ENCODE results near the gene PON2. TPM values are rescaled to one million over a fixed set of nuclear protein-coding genes. Genes with fewer than 3 reads are reported as not detected.
"Not testable (repeated sequence)": the region's sequence is repeated elsewhere in the genome, so short reads cannot be mapped to it uniquely, and the experiment has no call there.

PON2 gene
- total RNA-seq, 1 donor from 2014 or later: 36.5 TPM

DNA sequence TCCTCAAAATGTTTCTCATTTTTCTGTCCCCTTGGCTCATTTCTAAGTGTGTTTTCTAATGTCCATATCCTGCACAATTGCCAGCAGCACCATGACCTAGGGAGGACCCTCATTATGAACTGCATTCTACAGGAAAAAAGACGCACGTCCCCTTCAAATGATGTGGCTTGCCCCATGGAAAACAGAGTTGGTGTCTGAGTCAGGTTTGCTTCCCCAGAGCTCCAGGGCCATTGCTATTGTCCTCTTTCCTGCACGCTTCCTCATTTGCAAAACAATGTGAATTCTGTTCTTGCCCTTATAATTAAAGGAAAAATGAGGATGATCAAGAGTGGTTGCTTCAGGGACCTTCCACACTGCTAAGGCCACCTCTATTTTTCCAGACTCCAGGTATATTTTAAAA lies 36.2 kb upstream of the PON2 start:
- Histone ChIP-seq H3K4me3 (no peak overlapping the region), H3K27ac (replicated peaks) (no peak overlapping the region), H3K36me3 (no peaks in the 10 kb centered on the region), H3K27me3 (ENCODE audit: low read depth) (no peaks in the 10 kb centered on the region), H3K4me1 (no peaks in the 10 kb centered on the region), H3K9me3 (replicated peaks) (no peaks in the 10 kb centered on the region)
- no peak for DNase-seq
- TF ChIP-seq, protein P1, sequence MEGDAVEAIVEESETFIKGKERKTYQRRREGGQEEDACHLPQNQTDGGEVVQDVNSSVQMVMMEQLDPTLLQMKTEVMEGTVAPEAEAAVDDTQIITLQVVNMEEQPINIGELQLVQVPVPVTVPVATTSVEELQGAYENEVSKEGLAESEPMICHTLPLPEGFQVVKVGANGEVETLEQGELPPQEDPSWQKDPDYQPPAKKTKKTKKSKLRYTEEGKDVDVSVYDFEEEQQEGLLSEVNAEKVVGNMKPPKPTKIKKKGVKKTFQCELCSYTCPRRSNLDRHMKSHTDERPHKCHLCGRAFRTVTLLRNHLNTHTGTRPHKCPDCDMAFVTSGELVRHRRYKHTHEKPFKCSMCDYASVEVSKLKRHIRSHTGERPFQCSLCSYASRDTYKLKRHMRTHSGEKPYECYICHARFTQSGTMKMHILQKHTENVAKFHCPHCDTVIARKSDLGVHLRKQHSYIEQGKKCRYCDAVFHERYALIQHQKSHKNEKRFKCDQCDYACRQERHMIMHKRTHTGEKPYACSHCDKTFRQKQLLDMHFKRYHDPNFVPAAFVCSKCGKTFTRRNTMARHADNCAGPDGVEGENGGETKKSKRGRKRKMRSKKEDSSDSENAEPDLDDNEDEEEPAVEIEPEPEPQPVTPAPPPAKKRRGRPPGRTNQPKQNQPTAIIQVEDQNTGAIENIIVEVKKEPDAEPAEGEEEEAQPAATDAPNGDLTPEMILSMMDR (IDR thresholded peaks at IDR 0.05; ENCODE audit: borderline replicate concordance): no peak
- intact Hi-C loops (cut with micrococcal nuclease): no loop called here

DNA sequence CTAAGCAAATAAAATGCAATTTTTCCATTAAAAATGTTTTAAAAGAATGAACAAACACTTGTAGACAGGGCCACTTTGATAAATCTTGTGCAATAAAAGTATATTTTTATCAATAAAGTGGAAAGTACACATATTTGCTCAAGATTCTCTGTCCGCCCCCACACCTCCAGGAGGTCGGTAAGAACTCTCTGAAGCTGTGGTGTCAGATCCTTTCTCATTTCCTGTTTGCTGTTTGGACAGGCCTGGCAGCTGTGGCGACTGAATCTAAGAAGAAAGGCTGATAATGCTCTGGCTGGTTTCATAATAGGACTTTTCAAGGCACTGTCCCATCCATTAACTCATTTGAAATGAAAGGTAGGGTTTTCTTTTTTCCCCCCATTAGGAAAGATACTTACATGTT lies 35.6 kb upstream of the PON2 start:
- Histone ChIP-seq H3K4me3 (no peak overlapping the region), H3K9me3 (replicated peaks) (no peaks in the 10 kb centered on the region), H3K27me3 (ENCODE audit: low read depth) (no peaks in the 10 kb centered on the region), H3K36me3 (no peaks in the 10 kb centered on the region), H3K27ac (replicated peaks) (no peak overlapping the region), H3K4me1 (no peaks in the 10 kb centered on the region)
- DNase-seq: no peak
- TF ChIP-seq, protein P1 (IDR thresholded peaks at IDR 0.05; ENCODE audit: borderline replicate concordance): no peak
- intact Hi-C loops (cut with micrococcal nuclease): no loop called here

DNA sequence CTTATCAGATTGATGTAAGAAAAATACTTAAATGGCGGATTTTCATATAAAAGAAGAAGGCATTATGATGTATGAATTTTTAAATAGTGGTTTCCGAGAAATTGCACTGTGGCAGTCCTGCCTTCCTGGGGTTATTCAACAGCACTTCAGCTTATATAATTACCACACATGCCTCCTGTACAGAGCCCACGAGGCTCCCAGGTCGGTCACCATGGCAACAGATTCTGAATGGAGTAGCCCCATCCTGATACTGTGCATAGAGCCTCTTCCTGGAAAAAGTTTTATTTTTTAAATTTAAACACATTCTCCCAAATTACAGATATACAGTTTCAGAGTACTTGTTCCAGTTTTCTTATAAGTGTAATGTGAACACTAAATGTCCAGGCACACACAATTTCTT lies 35.0 kb upstream of the PON2 start:
- Histone ChIP-seq H3K4me3 (no peak overlapping the region), H3K4me1 (no peaks in the 10 kb centered on the region), H3K27me3 (ENCODE audit: low read depth) (no peaks in the 10 kb centered on the region), H3K27ac (replicated peaks) (no peak overlapping the region), H3K9me3 (replicated peaks) (no peaks in the 10 kb centered on the region), H3K36me3 (no peaks in the 10 kb centered on the region)
- DNase-seq: no peak
- intact Hi-C loops (cut with micrococcal nuclease): no loop called here
- TF ChIP-seq, protein P1 (IDR thresholded peaks at IDR 0.05; ENCODE audit: borderline replicate concordance): no peak

DNA sequence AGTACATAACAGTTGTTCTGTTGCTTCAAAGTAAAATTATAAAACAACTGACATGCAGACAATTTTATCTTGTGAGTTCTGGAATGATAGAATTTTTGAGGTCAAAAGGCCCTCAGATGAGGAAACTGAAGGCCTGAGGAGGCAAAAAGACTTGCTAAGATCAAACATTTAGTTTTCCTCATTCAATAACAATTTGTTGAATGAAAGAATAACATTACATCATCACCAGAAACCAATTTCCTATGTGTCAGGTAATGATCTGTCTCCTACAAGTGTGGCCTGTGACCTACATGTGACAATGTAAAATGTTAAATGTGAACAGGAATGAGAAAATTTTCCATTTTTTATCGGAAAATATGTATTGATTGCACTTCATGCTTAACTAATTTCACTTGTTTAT lies 34.4 kb upstream of the PON2 start:
- intact Hi-C loops (cut with micrococcal nuclease): no loop called here
- no peaks in the 10 kb centered on the region for H3K4me1 ChIP-seq
- TF ChIP-seq, protein P1 (IDR thresholded peaks at IDR 0.05; ENCODE audit: borderline replicate concordance): no peak

DNA sequence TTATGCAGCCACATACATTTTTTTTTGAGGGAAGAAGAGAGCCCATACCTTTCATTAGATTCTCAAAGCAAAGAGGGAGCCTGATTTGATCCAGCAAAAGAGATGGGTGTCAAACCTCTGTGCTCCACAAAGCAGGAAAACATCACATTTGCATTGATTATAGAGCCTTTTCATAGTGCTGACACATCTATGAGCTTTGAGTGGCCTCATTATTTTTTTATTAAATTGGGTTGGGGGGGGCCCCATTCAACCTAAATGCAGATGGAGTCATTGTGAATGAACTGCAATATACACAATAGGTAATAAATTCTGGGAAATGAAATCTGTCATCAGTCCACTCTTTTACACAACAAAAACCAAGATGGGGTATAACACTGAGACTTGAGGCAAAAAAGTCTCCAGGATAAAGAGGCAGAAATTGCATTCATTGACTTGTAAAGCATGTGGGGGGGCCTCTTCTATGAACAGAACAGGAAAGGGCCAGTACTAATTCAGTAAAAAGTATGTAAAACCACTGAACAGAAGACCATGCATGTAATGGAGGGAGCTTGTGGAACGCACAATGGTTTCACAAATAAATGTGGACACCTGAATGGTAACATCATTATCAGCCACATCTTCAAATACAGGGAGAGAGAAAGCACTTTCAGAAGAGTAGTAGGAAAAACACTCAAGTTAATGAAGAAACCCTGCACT lies 33.2 kb upstream of the PON2 start:
- H3K9me3 ChIP-seq (replicated peaks): no peaks in the 10 kb centered on the region
- H3K4me1 ChIP-seq: no peaks in the 10 kb centered on the region
- intact Hi-C loops (cut with micrococcal nuclease): no loop called here
- DNase-seq: no peak
- H3K27me3 ChIP-seq (ENCODE audit: low read depth): no peaks in the 10 kb centered on the region
- H3K27ac ChIP-seq (replicated peaks): no peak overlapping the region
- TF ChIP-seq, protein P1 (IDR thresholded peaks at IDR 0.05; ENCODE audit: borderline replicate concordance): no peak
- no peaks in the 10 kb centered on the region for H3K36me3 ChIP-seq
- no peak overlapping the region for H3K4me3 ChIP-seq

More for the DNA sequence above, 34.4 kb upstream of the PON2 start:
- no peak overlapping the region for H3K4me3 ChIP-seq
- DNase-seq: no peak
- no peaks in the 10 kb centered on the region for H3K36me3 ChIP-seq
- H3K27ac ChIP-seq (replicated peaks): no peak overlapping the region
- H3K27me3 ChIP-seq (ENCODE audit: low read depth): no peaks in the 10 kb centered on the region
- no peaks in the 10 kb centered on the region for H3K9me3 ChIP-seq (replicated peaks)

DNA sequence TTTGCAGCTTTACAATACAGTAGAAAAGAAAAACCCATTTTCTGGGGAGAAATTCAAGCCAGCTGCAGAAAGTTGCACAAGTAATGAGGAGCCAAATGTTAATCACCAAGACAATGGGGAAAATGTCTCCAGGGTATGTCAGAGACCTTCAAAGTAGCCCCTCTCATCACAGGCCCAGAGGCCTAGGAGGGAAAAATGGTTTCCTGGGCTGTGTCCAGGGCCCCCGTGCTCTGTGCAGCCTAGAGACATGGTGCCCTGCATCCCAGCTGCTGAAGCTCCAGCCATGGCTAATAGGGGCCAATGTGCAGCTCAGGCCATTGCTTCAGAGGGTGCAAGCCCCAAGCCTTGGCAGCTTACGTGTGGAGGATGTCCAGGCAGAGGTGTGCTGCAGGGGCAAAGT lies 25.8 kb upstream of the PON2 start:
- H3K4me3 ChIP-seq; DNase-seq; H3K36me3 ChIP-seq; H3K27me3 ChIP-seq (ENCODE audit: low read depth); intact Hi-C loops (cut with micrococcal nuclease); H3K4me1 ChIP-seq; H3K27ac ChIP-seq (replicated peaks): not testable (repeated sequence)
- peaks cover 16% of the 10 kb centered on the region for H3K9me3 ChIP-seq (replicated peaks)
